ENCODE results near the gene MIA.
"Not testable (repeated sequence)": the region's sequence is repeated elsewhere in the genome, so short reads cannot be mapped to it uniquely, and the experiment has no call there.

Gene MIA

DNA sequence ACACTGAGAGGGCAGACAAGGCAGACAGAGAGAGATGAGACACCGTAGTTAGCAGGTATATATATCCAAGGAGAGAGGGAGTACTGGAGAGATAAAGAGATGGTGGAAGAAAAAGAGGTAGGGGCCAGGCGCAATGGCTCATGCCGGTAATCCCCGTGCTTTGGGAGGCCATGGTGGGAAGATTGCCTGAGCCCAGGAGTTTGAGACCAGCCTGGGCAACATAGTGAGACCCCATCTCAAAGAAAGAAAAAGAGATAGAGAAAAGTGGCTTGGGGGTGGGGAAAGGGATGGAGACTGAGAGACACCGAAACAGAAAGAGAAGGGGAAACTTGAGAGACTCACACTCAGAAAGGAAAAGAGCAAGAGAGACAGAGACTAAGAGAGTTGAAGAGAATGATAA lies 5.3 kb downstream of the MIA start:
- DNase-seq (ENCODE audit: low spot score) = no peak

- DNase-seq (ENCODE audit: low spot score) = no peak
Observed at GRCh38 chr19:40781140-40781539, 5.8 kb downstream of the MIA start.

GRCh38 chr19:40783711-40784110 lies 8.4 kb downstream of the MIA start:
- no peak for DNase-seq (ENCODE audit: low spot score)

- DNase-seq (ENCODE audit: low spot score) = not testable (repeated sequence)
Observed at GRCh38 chr19:40784146-40784545, 8.8 kb downstream of the MIA start.

- DNase-seq (ENCODE audit: low spot score) = no peak
Observed at GRCh38 chr19:40785526-40785925, 10.2 kb downstream of the MIA start.

DNA sequence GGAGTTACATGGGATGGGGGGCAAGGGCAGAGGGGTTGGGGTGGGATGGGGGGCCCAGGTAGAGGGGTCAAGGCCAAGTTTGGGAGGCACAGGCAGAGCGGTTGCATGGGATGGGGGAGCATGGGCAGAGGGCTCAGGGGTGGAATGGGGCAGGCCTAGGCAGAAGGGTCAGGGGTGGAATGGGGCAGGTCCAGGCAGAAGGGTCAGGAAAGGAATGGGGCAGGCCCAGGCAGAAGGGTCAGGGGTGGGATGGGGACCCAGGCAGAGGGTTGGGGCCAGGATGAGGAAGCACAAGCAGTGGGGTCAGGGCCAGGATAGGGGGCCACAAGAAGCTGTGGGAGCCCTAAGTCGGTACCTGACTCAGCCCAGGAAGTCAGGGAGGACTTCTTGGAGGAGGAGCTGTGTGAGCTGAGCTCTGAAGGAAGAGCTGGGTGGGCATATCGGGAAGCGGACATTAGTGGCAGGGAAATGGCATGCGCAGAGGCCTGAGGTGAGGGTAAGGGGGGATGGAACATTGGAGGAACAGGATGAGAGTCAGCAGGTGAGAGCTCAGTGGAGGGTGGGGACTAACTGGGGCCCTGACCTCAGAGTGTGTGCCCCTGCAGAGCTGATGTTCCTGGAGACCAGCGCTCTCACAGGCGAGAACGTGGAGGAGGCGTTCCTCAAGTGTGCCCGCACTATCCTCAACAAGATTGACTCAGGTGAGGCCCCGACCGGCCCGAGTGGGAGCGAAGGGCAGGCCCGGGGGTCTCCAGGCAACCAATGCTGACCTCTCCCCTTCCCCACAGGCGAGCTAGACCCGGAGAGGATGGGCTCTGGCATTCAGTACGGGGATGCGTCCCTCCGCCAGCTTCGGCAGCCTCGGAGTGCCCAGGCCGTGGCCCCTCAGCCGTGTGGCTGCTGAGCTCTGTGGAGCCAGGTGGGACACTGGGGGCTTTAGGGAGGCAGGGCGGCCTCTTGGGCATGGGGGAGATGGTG lies 11.0 kb downstream of the MIA start:
- DNase-seq (ENCODE audit: low spot score) = no peak

- no peak for DNase-seq (ENCODE audit: low spot score)
Observed at GRCh38 chr19:40791349-40791748, 16.0 kb downstream of the MIA start.

DNA sequence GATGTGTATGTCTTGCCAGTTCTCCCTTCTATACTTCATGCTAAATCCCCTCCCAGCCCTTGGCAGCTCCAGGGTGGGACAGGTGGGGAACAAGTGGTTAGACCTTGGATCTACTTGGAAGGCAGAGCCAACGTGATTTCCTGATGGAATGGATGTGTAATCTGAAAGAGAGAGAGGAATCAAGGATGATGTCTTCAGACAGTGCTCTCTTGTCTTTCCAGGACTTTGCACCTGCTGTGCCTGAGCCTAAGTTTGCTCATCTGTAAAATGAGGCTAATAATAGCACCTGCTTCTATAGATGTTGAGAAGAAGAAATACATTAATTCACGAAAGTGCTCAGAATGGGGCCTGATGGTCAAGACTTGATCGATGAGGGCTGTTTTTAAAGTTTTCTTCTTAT lies 16.7 kb downstream of the MIA start:
- no peak for DNase-seq (ENCODE audit: low spot score)

DNA sequence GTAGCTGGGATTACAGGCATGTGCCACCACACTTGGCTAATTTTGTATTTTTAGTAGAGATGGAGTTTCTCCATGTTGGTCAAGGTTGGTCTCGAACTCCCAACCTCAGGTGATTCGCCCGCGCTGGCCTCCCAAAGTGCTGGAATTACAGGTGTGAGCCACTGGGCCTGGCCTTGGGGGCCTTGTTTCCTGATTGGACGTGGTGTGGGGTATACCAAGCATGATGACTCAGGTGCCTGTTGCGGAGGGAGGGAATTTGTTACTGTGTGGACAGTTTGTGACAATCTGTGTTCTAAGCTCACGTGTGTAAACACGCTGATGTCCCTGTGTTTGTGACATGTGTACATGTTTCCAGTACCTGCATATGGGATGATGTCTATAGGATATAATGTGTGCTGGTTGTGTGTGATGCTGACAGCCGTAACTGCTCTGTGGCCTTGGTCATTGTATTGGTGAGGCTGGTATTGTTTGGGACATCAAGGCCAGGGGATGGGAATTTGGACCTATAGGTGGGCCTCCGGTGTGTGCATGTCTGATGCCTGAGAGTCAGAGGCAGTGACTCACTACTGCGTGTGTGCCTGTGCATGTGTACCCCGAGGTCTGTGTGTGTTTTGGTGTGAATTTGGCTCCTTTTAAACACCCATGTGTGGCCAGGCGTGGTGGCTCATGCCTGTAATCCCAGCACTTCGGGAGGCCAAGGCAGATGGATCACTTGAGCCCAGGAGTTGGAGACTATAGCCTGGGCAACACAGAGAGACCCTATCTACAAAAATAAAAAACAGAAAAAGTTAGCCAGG lies 22.0 kb downstream of the MIA start:
- DNase-seq (ENCODE audit: low spot score) = no peak

DNA sequence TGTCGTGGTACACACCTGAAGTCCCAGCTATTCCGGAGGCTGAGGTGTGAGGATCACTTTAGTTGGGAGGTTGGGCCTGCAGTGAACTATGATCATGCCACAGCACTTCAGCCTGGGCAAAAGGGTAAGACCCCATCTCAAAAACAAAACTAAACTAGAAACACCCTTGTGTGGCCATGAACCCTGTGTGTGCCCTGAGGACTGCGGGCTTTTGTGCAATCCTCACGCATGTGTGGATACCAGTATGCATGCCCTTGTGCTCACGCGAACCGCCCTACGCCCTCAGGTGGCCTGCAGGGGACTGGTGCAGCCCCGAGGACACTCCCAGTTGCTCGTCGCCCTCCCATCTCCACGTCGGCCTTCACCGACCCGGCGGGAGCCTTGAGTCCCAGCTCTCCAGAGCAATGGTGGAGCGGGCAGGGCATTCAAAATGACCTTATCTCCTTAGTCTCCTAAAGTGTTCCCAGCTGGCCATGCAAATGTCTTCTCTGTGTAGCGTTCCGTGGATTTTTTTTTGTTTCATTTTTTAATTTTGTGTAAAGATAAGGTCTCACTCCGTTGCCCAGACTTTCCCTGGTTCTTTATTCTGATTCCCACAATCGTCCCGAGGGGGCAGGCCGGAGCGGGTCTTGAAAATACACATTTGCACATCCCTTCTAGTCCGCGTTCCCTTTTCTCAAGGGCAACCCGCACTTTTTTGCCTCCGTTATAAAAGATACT lies 22.8 kb downstream of the MIA start:
- no peak for DNase-seq (ENCODE audit: low spot score)

- peak; percentile 100 for DNase-seq (ENCODE audit: low spot score)
Observed at GRCh38 chr19:40798683-40799557, 23.6 kb downstream of the MIA start, which contains the start of gene EGLN2. EGLN2 (plus strand) TSS chr19:40799191; CDS start chr19:40800573, 1,382 bp downstream.

DNA sequence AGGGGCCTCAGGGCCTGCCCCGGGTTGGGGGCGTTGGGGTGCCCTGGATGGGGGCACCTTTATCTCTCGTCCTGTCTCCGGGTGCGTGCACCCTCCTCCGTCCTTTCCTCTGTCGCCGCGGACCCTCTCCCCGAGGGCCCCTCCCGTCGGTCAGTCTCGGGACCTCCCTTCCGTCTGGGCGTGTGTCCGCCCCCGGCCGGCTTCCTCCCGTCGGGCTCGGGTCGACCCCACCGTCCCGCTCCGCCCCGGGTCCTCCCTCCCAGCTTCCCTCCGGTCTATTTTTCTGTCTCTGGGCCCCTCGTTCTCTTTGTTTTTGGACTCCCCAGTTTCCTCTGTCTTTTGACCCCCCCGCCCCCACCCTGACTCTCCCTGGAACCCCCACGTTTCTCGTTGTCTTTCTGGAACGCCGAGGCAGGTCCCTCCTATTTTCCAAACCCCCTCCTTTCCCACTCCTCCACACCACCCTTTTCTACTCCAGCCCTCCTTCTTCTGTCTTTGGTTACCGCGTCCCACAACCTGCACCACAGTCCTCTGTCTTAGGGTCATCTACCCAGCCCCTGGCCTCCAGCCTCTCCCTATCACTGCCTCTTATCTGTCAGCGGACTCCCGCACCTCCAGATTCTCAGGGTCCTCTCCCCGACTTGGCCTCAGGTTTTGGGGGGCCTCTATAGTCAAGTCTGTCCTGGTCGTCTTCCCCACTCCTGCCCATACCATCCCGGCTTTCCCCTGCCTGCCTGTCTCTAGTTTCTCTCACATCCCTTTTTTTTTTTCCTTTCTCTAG lies 24.4 kb downstream of the MIA start:
- peak; percentile 77 for DNase-seq (ENCODE audit: low spot score)

GRCh38 chr19:40800339-40800996 lies 25.1 kb downstream of the MIA start:
- DNase-seq (ENCODE audit: low spot score) = no peak

DNA sequence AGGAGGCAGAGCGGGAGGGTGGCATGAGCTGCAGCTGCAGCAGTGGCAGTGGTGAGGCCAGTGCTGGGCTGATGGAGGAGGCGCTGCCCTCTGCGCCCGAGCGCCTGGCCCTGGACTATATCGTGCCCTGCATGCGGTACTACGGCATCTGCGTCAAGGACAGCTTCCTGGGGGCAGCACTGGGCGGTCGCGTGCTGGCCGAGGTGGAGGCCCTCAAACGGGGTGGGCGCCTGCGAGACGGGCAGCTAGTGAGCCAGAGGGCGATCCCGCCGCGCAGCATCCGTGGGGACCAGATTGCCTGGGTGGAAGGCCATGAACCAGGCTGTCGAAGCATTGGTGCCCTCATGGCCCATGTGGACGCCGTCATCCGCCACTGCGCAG lies 25.7 kb downstream of the MIA start:
- no peak for DNase-seq (ENCODE audit: low spot score)

DNA sequence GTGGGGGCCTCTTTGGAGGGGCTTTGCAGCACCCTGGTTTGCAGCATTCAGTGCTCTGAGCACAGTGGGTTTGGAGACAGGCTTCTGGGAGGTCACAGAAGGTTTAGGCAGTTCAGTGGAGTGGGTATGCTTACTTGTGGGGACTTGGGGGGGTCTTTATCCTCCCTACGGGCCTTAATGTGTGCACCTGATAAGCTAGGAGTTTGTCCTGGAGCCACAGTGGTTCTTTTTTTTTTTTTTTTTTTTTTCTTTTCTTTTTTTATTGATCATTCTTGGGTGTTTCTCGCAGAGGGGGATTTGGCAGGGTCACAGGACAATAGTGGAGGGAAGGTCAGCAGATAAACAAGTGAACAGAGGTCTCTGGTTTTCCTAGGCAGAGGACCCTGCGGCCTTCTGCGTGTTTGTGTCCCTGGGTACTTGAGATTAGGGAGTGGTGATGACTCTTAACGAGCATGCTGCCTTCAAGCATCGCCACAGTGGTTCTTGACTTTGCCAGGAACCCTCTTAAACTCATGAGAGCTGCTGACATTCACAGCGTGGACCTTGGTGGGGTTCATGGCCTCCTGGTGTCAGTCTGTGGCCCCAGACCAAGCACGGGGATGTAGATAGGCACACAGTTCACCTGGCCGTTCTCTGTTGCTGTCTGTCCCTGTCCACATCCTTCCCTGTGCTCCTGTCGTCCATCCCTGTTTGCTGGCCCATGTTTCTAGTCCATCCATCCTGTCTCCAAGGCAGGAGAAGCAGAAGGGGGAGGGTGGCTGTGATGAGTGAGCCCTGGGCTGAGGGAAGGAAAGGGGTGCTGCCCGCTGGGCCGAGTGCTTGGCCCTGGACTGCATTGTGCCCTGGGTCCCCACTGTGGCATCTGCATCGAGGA lies 26.3 kb downstream of the MIA start:
- no peak for DNase-seq (ENCODE audit: low spot score)

DNA sequence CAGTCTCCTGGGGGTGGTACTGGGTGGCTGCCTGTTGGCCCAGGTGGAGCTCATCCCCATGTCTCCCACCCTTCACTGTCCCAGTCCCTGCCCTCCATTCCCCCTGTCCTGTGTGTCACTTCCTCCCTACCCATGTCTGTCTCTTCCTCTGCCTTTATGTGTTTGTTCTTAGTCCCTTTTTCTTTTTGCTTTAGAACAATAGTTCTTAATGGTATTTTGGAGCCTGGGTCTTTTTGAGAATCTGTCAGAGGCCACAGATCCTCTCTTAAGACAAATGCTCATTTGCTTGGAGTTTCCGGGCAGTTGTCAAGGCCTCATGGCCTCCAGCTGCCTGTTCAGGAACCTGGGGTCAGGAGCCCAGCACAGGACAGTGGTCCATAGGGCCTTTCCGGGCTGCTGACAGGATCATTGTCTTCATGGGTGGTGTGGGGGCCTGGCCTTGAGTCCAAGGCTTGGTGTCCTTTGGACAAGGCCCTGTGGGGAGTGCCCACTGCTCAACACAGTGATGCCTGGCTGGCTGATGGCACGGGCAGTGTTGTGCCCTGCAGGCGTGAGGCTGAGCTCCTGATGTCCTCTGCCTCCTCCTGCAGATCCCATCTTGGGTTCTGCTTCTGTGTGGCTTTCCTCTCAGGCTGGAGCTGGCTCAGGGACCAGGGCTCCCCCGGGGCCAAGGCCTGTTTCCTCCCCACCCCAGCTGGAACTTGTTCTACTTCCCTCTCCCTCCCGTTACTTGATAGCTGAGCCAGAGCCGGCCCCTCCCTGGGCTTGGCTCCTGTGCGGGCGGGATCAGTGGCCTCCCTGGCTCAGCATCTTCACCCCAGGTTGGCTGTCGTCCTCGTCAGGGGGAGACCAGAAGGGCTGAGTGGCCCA lies 27.2 kb downstream of the MIA start:
- DNase-seq (ENCODE audit: low spot score) = no peak

GRCh38 chr19:40803170-40803856 lies 28.0 kb downstream of the MIA start:
- DNase-seq (ENCODE audit: low spot score) = no peak

Measured in left forelimb (tissue), 1 donor.